ENCODE measurements around the gene TEX29. TPM values are rescaled to one million over a fixed set of nuclear protein-coding genes. Genes with fewer than 3 reads are reported as not detected.

The TEX29 gene
- total RNA-seq, 1 donor from 2014 or later, result not detected

DNA sequence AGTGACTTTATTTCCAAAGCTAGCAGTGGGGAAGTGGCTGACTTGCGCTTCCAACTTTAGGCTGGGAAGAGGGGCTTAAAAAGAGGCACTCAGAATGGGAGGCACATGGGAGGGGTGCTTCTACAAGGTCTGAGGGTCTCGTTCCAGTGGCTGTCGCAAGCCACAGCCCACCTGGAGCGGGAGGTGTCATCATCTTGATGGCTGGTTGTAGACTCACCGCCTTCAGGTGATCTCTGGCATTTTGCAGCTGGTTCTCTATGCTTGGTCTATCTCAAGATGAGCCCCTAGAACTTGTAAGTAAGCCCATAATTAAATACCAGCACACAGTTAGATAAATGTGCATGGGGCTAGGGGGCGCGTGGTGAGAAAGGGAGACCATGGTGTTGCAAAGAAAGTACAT, 9.2 kb downstream of the TEX29 start:
- intact Hi-C loops (cut with DNase I), result no loop called here
- no peak for ATAC-seq
- no peak for DNase-seq (ENCODE audit: missing footprints)

DNA sequence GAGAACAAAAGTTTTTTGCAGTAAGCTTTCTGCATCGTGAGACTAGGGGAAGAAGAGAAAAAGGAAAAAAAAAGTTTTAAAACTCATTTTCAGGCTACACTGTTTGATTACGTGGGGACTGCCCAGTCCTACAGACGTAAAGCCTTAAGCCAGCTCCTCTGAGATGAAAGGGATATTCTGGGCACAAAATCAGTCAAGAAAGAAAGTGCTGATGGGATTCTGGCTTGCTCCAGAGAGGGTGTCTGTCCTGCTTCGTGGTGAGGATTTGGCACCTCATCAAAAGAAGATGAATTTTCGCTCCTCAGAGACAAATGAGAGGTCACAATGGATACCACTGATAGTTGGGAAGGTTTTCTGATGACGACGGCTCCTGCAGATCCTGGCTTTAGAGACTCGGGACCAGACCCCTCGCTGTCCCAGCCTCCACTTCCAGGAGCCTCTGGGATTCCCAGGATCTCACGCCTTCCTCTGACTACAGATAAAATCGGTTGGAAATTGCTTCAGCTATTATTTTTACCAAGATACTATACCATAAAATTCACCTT, 9.7 kb downstream of the TEX29 start:
- intact Hi-C loops (cut with DNase I), result no loop called here
- ATAC-seq (no peak), DNase-seq (ENCODE audit: missing footprints) (no peak)

DNA sequence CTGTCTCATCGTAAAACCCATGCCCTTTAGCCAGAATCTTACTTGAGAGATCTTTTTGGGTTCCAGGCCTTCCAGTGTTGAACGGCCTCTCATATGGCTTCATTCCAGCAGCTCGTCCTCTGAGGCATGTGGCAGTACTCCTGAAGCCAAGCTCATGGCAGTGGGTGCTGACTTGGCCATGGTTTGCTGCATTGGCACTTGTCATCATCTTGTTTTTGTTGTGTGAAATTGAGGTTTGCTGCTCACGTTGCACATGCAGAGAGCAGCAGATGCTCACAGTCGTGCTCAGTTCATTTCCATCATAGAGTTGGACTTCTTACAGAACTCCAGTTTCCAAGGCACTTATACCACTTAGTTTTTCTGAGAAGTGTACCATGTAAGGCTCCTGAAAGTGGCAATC, 14.9 kb downstream of the TEX29 start:
- ATAC-seq (peak; percentile 13), DNase-seq (ENCODE audit: missing footprints) (no peak)
- intact Hi-C loops (cut with DNase I), result no loop called here

DNA sequence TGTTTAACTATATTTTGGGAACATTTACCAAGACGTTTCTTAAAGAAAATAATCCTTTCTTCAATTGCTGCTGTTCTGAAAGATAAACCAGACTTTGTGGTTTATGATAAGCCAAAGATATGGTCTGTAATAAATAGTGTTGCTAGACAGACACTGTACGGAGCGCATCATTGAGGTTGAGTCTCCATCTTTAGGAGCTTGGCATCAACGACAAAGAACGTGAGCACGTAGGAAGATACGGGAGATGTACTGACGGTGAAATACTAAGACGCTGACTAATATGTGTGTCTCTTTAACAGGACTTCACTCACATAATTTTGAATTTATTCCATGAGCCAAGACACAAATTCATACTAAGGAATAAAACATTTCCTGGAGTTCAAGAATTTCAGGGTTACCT, 16.2 kb downstream of the TEX29 start:
- ATAC-seq (no peak), DNase-seq (ENCODE audit: missing footprints) (no peak)
- intact Hi-C loops (cut with DNase I), result no loop called here

DNA sequence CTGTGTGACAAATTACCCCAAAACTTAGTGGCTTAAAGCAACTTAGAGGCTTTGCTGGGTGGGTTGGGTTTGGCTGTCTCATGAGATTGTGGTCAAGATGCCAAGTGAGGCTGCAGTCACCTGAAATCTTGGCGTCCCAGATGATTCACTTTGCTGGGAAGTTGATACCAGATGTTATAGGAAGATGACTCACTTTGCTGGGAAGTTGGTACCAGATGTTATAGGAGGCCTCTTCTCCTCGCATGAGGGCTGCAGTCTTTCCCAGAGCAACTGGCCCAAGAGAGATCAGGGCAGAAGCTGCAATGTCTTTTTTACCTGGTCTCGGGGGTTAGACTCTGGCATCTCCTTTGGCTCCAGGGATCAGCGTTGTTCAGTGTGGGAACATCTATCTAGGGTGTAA, 16.8 kb downstream of the TEX29 start:
- DNase-seq (ENCODE audit: missing footprints) (no peak), ATAC-seq (no peak)
- intact Hi-C loops (cut with DNase I), result no loop called here

DNA sequence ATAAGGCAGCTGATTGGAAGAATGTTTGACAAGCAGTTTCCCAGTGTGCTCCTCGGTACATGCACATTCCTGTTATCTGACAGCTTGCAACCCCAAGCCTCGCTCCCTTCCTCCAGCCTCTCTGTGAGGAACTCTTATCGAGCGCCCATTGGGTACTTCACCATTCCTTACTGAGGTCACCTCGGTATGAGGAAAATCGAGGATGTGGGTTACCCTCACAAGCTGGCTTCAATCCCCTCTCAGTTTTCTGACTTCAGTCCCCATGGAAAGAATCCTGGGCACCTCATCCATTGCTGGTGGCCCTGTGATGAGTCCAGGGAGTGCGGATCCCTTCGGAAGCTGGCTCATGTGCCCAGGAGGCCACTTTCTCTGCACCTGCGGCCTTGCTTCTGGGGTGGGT, 17.3 kb downstream of the TEX29 start:
- intact Hi-C loops (cut with DNase I), result no loop called here
- DNase-seq (ENCODE audit: missing footprints), result no peak
- ATAC-seq, result no peak

DNA sequence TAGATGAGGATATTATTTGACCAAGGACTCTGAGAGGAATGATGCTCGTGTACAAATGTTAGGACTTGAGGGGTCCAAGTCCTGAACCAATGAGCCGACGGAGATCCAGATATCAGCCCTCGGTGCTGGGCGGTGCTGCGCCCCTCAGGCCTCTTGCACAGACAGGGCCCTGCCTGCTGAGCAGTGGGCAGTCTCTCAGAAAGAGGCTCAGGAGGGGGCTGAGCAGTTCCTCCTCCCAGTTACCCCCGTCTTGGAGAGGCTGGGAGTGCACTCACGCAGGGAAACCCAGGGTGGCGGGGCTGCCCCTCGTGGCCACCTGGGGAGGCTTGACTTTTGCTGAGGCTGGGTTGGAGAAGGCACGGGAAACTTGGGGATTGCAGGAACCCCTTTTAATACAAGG, 18.4 kb downstream of the TEX29 start:
- ATAC-seq, result no peak
- DNase-seq (ENCODE audit: missing footprints), result peak; percentile 39

DNA sequence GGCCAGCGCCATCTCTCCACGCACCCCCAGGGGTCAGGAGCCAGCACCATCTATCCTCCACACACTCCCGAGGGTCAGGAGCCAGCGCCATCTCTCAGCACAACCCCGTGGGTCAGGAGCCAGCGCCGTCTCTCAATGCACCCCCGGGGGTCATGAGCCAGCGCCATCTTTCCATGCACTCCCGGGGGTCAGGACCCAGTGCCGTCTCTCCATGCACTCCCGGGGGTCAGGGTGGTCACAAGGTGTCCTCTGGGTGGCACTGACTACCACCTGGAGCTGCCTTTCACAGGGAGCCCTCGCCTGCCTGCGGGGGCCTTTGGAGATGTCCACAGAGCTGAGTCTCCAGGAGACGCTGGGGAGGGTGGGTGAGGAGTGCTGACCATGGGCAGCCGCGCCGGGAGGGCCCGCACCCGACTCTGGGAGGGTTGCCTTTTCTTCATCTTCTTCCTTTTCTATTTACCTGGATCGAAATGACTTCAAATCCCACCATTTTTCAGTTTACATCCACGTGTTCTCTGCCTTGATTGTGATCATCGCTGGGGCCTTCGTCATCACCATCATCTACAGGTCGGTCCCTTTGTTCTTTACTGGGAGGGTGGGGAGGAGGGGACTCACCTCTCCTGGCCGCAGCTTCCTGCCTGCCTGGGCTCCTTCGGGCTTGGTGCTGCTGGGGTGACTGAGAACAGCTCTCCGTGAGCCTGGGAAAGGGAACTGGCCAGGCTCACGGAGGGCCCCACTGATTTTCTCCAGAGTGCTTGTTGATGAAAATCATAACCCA, 19.1 kb downstream of the TEX29 start:
- ATAC-seq (no peak), DNase-seq (ENCODE audit: missing footprints) (no peak)
- intact Hi-C loops (cut with DNase I), result no loop called here

More for the DNA sequence above, 18.4 kb downstream of the TEX29 start:
- intact Hi-C loops (cut with DNase I), result no loop called here

DNA sequence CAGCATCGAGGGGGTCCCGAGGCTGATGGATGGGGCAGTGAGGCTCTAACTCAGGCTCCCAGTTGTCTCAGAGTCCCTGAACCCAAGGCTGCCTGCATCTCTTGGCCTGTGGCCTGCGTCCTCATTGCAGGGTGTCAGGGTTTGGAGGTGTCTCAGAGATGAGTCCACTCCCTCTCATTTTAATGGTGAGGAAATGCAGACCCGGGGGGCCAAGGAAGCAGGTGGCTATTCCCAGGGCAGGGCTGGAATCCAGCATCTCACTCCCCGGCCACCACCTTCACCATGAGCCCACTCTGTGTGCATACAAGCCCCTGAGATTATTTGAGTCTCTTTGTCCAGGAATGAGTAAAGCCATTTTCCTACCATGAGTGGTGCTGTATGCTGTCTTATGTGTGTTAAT, 21.4 kb downstream of the TEX29 start:
- ATAC-seq (no peak), DNase-seq (ENCODE audit: missing footprints) (no peak)
- intact Hi-C loops (cut with DNase I), result no loop called here

DNA sequence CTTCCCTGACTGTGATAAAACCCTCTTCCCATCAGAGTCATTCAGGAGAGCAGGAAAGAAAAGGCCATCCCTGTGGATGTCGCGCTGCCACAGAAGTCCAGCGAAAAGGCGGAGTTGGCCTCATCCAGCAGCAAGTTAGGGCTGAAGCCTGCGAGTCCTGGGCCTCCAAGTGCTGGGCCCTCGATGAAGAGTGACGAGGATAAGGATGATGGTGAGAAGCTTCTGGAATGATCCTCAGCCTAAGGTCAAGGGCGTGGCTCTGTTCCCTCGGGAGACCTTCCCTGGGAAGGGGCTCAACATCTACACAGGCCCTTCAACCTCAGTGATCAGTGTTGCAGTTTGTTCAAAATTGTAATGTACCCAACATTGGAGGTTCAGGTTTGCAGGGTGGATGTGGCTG, 22.3 kb downstream of the TEX29 start:
- ATAC-seq (no peak), DNase-seq (ENCODE audit: missing footprints) (no peak)
- intact Hi-C loops (cut with DNase I), result no loop called here

DNA sequence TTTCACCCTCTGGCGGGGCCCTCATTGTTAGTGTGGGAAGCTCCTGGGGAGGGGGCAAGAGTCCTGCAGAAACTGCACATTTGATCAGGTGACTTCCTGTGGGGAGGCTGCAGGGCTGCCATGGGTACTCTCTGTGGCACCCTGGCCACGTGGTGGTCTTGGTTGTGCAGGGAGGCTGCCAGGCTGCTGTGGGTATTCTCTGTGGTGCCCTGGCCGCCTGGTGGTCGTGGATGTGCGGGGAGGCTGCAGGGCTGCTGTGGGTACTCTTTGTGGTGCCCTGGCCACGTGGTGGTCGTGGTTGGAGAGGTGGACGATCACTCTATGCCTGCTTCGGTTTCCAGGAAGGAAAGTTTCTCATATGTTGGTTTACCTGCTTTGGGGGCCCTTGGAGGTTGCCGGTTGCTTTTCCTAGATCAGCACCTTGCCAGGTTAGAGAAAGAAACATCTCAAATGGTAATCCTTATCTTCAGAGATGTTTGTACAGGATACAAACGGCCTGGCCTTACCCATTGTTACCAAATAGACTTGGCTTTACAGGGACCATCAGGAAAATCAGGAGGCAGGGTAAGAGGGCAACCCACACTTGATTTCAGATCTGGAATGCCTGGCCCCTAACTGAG, 22.9 kb downstream of the TEX29 start:
- intact Hi-C loops (cut with DNase I), result no loop called here
- no peak for ATAC-seq
- no peak for DNase-seq (ENCODE audit: missing footprints)

DNA sequence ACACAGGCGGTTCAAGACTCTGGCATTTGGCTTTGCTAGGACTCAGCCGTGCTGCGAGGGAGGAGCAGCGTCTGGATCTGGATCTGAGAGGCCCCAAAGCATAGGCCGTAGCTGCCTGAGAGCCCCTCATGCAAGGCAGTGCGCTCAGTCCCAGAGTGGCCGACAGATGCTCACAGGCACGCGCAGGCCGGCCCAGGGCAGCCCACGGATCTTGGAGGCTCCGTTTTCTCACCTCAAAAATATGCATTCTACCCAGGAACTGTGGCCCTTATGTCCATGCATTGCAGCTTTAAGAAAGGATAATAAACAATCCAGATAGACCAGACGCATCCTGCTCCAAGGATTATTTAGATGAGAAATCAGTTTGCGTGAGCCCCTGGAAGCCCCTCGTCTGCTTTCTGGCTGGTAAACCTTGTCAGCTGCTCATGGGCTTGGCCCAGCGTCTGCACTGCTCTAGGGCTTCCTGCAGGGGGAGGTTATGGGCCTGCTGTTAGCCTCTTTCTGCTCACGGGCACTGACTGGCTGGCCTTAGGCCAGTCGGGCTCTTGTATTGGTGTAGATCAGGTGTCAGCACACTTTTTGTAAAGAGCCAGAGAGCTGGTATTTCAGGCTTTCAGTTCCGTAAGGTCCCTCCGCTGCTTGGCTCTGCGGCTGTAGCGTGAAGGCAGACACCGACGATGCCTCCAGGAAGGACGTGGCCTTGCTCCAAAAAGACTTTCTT, 24.2 kb downstream of the TEX29 start:
- intact Hi-C loops (cut with DNase I), result no loop called here
- no peak for DNase-seq (ENCODE audit: missing footprints)

DNA sequence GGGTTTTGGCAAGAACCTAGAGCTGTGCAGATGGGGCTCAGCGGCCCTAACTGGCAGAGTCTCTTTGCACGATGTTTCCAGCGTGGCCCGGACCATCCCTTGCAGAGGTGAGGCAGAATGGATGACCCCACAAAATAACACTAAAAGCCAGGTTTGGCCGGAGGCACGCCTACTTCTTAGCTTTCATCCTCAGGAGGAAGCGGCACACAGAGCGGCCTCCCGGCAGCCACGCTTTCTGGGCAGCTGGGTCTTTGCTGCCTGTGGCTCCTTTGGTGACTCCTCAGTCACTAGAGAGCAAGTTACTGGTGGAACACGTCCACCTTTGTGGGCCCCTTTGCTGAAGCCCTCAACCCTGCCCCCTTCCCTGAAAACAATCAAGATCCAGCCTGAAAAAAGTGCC, 25.2 kb downstream of the TEX29 start:
- DNase-seq (ENCODE audit: missing footprints) (no peak), ATAC-seq (no peak)
- intact Hi-C loops (cut with DNase I), result no loop called here

More for the DNA sequence above, 24.2 kb downstream of the TEX29 start:
- peak; percentile 83 for ATAC-seq

DNA sequence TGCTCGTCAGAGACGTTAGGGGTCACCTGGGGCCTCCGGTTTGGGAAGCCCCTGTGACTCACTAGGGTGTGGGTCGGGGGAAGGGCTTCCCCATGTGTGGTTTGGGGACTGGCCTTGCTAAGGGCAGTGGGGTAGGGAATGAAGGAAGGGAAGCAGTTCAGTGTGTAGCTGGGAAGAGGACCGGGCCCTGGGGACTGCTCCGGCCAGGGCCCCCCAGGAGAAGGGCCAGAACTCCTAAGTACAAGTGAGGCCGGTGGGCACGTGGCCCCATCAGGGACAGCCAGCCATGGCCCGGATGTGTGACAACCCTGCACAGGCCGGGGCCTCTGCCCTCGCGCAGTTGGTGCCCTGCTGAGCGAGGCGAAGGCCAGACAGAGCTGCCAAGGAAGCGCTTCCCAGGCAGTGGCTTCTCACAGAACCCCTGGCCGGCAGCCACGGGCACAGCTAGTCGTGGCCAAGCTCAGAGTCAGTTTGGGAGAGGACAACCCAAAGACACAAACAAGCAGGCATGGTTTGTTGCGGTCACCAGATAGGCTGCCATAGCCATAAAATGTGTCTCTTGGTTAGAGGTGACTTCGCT, 25.7 kb downstream of the TEX29 start:
- no peak for DNase-seq (ENCODE audit: missing footprints)
- intact Hi-C loops (cut with DNase I), result no loop called here

DNA sequence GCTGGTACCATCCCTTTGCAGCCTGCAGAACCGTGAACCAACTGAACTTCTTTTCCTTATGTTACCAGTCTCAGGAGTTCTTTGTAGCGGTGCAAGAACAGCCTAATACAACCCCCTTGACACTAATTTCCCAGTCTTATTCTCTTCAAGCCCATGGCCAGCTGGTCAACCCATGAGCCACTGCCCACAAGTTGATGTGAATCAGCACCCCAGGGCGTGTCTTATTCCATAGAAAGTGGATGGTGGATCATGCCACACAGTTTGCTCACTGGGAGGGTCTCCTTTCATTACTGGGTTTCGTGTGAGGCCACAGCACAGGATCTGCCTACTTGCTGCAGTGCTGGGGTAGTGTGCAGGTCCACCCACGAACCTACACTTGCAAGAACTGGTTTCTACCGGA, 27.0 kb downstream of the TEX29 start:
- ATAC-seq (no peak), DNase-seq (ENCODE audit: missing footprints) (no peak)
- intact Hi-C loops (cut with DNase I), result no loop called here

More for the DNA sequence above, 25.7 kb downstream of the TEX29 start:
- peak; percentile 76 for ATAC-seq

DNA sequence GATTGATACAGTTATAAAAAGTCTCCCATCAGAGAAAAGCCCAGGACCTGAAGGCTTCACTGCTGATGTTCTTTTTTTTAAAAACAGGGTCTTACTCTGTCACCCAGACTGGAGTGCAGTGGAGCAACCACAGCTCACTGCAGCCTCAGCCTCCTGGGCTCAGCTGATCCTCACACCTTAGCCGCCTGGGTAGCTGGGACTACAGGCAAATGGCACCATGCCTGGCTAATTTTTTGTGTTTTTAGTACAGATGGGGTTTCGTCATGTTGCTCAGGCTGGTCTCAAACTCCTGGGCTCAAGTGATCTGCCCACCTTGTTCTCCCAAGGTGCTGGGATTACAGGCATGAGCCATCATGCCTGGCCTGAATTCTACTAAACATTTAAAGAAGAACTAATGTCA, 33.1 kb downstream of the TEX29 start:
- ATAC-seq (no peak), DNase-seq (ENCODE audit: missing footprints) (no peak)
- intact Hi-C loops (cut with DNase I), result no loop called here

DNA sequence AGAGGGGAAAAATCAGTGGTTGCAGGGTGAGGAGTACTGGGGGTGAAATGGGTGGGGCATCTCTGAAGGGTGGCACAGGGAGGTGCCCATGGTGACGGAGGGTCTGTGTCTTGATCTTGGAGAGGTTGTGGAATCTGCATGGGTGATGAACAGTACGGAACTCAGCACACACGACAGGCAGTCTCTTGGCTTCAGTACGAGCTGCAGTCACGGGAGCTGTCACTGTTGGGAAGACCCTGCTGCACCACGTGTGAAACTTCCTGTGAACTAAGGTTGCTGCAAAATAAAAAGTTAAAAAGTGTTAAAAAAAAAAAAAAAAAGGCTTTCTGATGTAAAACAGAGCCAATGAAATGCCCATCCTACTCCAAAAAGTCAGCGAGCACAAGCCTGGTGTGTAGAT, 34.3 kb downstream of the TEX29 start:
- no peak for DNase-seq (ENCODE audit: missing footprints)
- intact Hi-C loops (cut with DNase I), result no loop called here
- no peak for ATAC-seq

DNA sequence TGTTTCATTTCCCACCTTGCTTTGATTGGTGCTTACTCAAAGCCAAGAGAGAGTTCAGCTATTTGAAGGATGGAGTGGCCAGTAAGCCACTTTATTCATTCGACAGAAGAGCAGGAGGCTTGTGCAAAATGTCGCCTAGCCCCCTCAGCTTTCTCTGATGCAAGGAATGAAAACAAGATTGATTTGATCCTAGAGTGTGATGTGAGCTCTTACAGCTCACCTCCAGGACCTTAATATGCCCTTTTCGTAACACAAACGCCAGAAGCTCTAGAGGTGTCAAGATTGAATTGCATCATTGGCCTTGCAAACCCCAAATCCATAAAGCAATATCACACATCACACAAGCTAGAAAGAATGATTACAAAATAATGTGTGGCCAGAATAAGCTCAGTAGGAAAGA, 36.4 kb downstream of the TEX29 start:
- intact Hi-C loops (cut with DNase I), result no loop called here
- DNase-seq (ENCODE audit: missing footprints), result no peak
- no peak for ATAC-seq

DNA sequence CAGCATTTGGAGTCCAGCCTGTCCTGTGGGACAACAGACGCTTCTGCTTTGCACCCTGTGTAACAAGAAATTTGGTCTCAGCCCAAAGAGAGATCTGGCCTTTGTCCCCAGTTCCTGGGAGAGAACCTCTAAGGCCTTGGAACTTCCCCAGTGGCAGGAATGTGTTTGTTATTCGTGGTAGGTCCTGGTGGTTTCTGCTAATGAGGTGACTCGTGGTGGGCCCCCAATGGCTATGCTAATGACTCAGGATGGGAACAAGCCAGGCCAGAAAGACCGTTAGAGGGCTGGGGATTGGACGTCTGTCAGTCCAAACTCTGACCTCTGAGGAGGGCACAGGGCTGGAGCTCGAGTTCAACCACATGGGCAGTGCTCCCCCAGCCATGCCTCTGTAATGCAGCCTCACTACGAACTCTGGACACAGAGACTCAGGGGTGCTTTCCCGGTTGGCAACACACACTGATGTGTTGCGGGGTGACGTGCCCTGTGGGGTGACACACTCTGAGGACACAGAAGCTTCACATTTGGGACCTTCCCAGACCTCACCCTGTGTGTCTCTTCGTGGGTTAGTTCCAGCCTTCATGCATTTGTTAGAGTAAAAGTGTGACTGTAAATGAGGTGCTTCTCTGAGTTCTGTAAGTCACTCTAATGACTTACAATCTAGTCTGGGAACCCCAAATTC, 38.9 kb downstream of the TEX29 start:
- intact Hi-C loops (cut with DNase I), result no loop called here
- DNase-seq (ENCODE audit: missing footprints) (no peak), ATAC-seq (peak; percentile 31)

Measured in Right ventricle myocardium inferior (tissue), 1 donor.